ENCODE results near the gene EP400. TPM values are rescaled to one million over a fixed set of nuclear protein-coding genes. Genes with fewer than 3 reads are reported as not detected.

EP400 gene
- total and polyA plus RNA-seq, 2 of the 8 experiments (the other 6 are each of a cell fraction or from before 2014, with no cell fraction given): 13.1 to 69.7 TPM

DNA sequence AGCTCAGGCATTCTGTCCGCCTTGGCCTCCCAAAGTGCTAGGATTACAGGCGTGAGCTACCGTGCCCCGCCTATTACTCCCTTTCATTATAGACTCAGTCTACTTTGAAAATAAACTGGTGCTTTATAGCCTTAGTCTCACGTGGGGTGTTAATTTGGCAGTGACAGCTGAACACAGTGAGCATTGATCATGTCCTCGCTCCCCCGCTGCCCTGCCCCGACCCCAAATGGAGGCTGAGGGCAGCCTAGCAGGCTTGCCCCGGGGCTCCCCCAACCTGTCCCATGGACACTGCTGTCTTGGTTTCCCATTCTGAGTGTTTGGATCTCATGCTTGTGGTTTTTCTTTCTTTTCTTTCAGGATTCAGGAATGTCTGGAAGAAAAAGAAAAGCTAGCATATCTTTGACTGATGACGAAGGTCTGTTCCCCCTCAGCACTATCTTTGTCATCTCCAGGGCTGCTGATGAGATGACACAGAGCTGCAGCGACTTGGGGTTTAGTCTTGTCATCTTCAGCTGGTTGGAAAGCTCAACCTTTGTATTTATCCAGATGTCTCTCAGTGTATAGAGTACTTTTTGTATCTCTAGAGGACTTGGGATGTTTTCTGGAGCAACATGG, 42.2 kb downstream of the EP400 start:
- Histone ChIP-seq H3K36me3 (ENCODE audit: control insufficient read depth in 2 of 4, insufficient read depth in 4 of 4, low read length in 3 of 4) (peaks cover 10 to 46% (median 34%) of the 10 kb centered on the region in 4 experiments), H3K4me3 (ENCODE audit: extremely low read depth in 1 of 4, insufficient read depth in 2 of 4, low read depth in 3 of 4, low read length in 4 of 4) (no peak overlapping the region), H4K5ac (ENCODE audit: insufficient read length, low read depth, low read length) (no peak overlapping the region), H3K18ac (ENCODE audit: extremely low read depth, low read length) (peak overlapping the region; percentile 66), H4K91ac (replicated peaks; ENCODE audit: insufficient read length, low read length) (peak overlapping the region; percentile 22), H2BK12ac (ENCODE audit: low read depth, low read length) (peak overlapping the region; percentile 77; the same call in 1 of the 2 replicates), H3K56ac (replicated peaks; ENCODE audit: insufficient read length, low read depth, low read length) (no peak overlapping the region), H2BK120ac (replicated peaks; ENCODE audit: low read depth, low read length) (no peak overlapping the region), H2AFZ (ENCODE audit: low read length) (no peak overlapping the region), H3K9me3 (ENCODE audit: insufficient read depth in 2 of 2, low read depth in 1 of 2, low read length in 1 of 2) (no peaks in the 10 kb centered on the region), H3K4me2 (ENCODE audit: insufficient read depth in 1 of 2, low read depth in 2 of 2, low read length in 2 of 2) (peak overlapping the region in 1 of 2 experiments; percentile 42; a peak in 1 of 4 replicates), H4K8ac (ENCODE audit: extremely low read depth, insufficient read depth, low read length) (no peak overlapping the region), H2BK5ac (ENCODE audit: low read depth, low read length) (peak overlapping the region; percentile 99; the same call in 1 of the 2 replicates), H3K27me3 (replicated peaks in 1 of 4; ENCODE audit: control insufficient read depth in 3 of 4, extremely low read depth in 1 of 4, insufficient read depth in 3 of 4, low read length in 3 of 4) (no peaks in the 10 kb centered on the region), H3K79me1 (ENCODE audit: low read depth, low read length) (peaks cover 6% of the 10 kb centered on the region; the same call in 1 of the 2 replicates), H2BK20ac (ENCODE audit: low read length) (0 out of 2 replicates have a peak overlapping the region, but pooled peaks have one; percentile 57), H3K14ac (ENCODE audit: insufficient read length) (no peak overlapping the region), H3K23ac (ENCODE audit: insufficient read length) (no peak overlapping the region), H3K79me2 (ENCODE audit: control insufficient read depth in 1 of 2, insufficient read depth in 2 of 2, low read length in 2 of 2) (peaks cover 0 to 16% of the 10 kb centered on the region in 2 experiments; a peak in 2 of 4 replicates), H3K27ac (ENCODE audit: low read depth, low read length) (peak overlapping the region; percentile 57), H2AK5ac (ENCODE audit: low read depth, low read length) (peak overlapping the region; percentile 66; the same call in 1 of the 2 replicates), H3K4ac (replicated peaks; ENCODE audit: insufficient read length, low read depth, low read length) (peak overlapping the region; percentile 36), H4K20me1 (replicated peaks in 1 of 2; ENCODE audit: control insufficient read depth in 1 of 2, insufficient read depth in 2 of 2, low read length in 2 of 2) (no peaks in the 10 kb centered on the region), H3K23me2 (ENCODE audit: low read depth, low read length) (no peaks in the 10 kb centered on the region), H3K4me1 (replicated peaks in 1 of 4; ENCODE audit: control insufficient read depth in 3 of 4, insufficient read depth in 4 of 4, low read length in 3 of 4) (peaks cover 20 to 31% (median 25%) of the 10 kb centered on the region in 4 experiments), H3K9ac (replicated peaks in 1 of 4; ENCODE audit: extremely low read depth in 1 of 4, low read depth in 3 of 4, low read length in 3 of 4) (no peak overlapping the region), H2BK15ac (ENCODE audit: low read length) (0 out of 2 replicates have a peak overlapping the region, but pooled peaks have one; percentile 12)
- FAIRE-seq: no peak
- WGBS, 2 experiments (ENCODE audit: extremely low coverage in 1 of 2, insufficient coverage in 1 of 2, insufficient read length in 1 of 2, insufficient replicate concordance in 2 of 2, low coverage in 1 of 2, low lambda C conversion rate in 2 of 2, missing lambda C conversion rate in 1 of 2): 93% methylated on average over 11 of the region's 11 CpGs; no CpG with 5 or more reads in 1 of the 2 experiments
- ChIA-PET CTCF (ENCODE audit: partially characterized antibody) (interaction anchor here (1.0 kb wide), 2 partner anchors 10 to 31 kb away, joined by 3 to 4 read pairs; no protein-coding TSS in a partner anchor), POLR2A (ENCODE audit: partially characterized antibody) (interaction anchor here (0.5 to 1.7 kb wide), 7 partner anchors 9 to 226 kb away, joined by 3 to 7 read pairs (median 4); no protein-coding TSS in a partner anchor)
- peak in 1 of 2 experiments; percentile 40 for DNase-seq (ENCODE audit: low read depth in 1 of 2, low spot score in 2 of 2)
- TF ChIP-seq FOSL1 (IDR thresholded peaks at IDR 0.05; ENCODE audit: insufficient read depth, low read depth, low read length): no peak
- no peak for TF ChIP-seq KDM4A (IDR thresholded peaks at IDR 0.05; ENCODE audit: low read depth, low read length, severe bottlenecking)
- no peak for TF ChIP-seq PHF8 (conservative IDR thresholded peaks at IDR 0.05; ENCODE audit: low read depth, low read length)
- TF ChIP-seq CREB1 (IDR thresholded peaks at IDR 0.05): no peak
- TF ChIP-seq, protein P1, sequence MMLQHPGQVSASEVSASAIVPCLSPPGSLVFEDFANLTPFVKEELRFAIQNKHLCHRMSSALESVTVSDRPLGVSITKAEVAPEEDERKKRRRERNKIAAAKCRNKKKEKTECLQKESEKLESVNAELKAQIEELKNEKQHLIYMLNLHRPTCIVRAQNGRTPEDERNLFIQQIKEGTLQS (IDR thresholded peaks at IDR 0.05; ENCODE audit: insufficient read depth, low read depth, low read length): no peak
- no peak for TF ChIP-seq TAF1 (IDR thresholded peaks at IDR 0.05; ENCODE audit: low read depth, low read length)
- TF ChIP-seq, protein P2, sequence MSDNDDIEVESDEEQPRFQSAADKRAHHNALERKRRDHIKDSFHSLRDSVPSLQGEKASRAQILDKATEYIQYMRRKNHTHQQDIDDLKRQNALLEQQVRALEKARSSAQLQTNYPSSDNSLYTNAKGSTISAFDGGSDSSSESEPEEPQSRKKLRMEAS (IDR thresholded peaks at IDR 0.05): no peak
- TF ChIP-seq SP4 (IDR thresholded peaks at IDR 0.05; ENCODE audit: low read length): no peak
- no peak for TF ChIP-seq RXRA (IDR thresholded peaks at IDR 0.05; ENCODE audit: insufficient read depth, low read depth, low read length)
- no peak for TF ChIP-seq NRF1 (IDR thresholded peaks at IDR 0.05; ENCODE audit: low read depth, low read length)
- TF ChIP-seq RBBP5 (IDR thresholded peaks at IDR 0.05; ENCODE audit: borderline replicate concordance, low read depth, low read length): no peak

Measured in H1 (cell line).